NOMO-1 (cell line): ENCODE results near the gene SH3BP4.

Experiments
- DNase-seq, 2 experiments: peaks; one replicate each; lab custom pipeline; 2025; ENCODE audit not compliant: unreplicated experiment in 2 of 2; lab: John Stamatoyannopoulos, UW

SH3BP4 gene

GRCh38 chr2:234996069-234996940, 44.5 kb downstream of the SH3BP4 start:
- no peak for DNase-seq

GRCh38 chr2:234996941-234997270, 45.1 kb downstream of the SH3BP4 start:
- DNase-seq, result no peak

- no peak for DNase-seq
Observed at GRCh38 chr2:234997389-234997788, 45.6 kb downstream of the SH3BP4 start.

GRCh38 chr2:234998404-234999211, 46.8 kb downstream of the SH3BP4 start:
- no peak for DNase-seq

GRCh38 chr2:234999740-235000425, 48.1 kb downstream of the SH3BP4 start:
- DNase-seq, result no peak

- DNase-seq, result no peak
Observed at GRCh38 chr2:235000426-235001236, 48.8 kb downstream of the SH3BP4 start.

- DNase-seq, result no peak
Observed at GRCh38 chr2:235001237-235002133, 49.7 kb downstream of the SH3BP4 start.

- peak; percentile 61 to 84 for DNase-seq
Observed at GRCh38 chr2:235002198-235003095, 50.6 kb downstream of the SH3BP4 start.

GRCh38 chr2:235003096-235003775, 51.4 kb downstream of the SH3BP4 start:
- no peak for DNase-seq

GRCh38 chr2:235004329-235004903, 52.6 kb downstream of the SH3BP4 start:
- DNase-seq, result no peak

- DNase-seq, result no peak
Observed at GRCh38 chr2:235005023-235005422, 53.2 kb downstream of the SH3BP4 start.

GRCh38 chr2:235005603-235006259, 53.9 kb downstream of the SH3BP4 start:
- DNase-seq, result no peak

GRCh38 chr2:235006461-235006860, 54.6 kb downstream of the SH3BP4 start:
- no peak for DNase-seq

GRCh38 chr2:235006986-235007385, 55.2 kb downstream of the SH3BP4 start:
- DNase-seq, result no peak

GRCh38 chr2:235007664-235008457, 56.0 kb downstream of the SH3BP4 start:
- no peak for DNase-seq

- DNase-seq, result no peak
Observed at GRCh38 chr2:235008584-235009044, 56.8 kb downstream of the SH3BP4 start.
